Spinal cord (tissue), 10 donors: ENCODE data around the gene ANAPC5. TPM values are rescaled to one million over a fixed set of nuclear protein-coding genes. Genes with fewer than 3 reads are reported as not detected.
A peak's percentile ranks its signal among the peaks of the same experiment; 100 is the strongest.

Experiments
- DNase-seq, 6 donors: peaks; one replicate each; pipeline versions ENCODE4 v3.0.0 to v3.0.0-alpha.2; 2013 to 2015; ENCODE audit warnings: low spot score in 6 of 6, low read depth in 4 of 6
- H3K27ac ChIP-seq: one replicate; pipeline ENCODE4 v1.5.1; 2013; ENCODE audit warnings: low read depth, low read length, control low read depth
- H3K27me3 ChIP-seq: one replicate; pipeline ENCODE4 v1.6.1; 2013; ENCODE audit warnings: low read length; ENCODE audit not compliant: control insufficient read depth, insufficient read depth
- H3K36me3 ChIP-seq: one replicate; pipeline ENCODE4 v1.6.1; 2013; ENCODE audit warnings: low read length; ENCODE audit not compliant: control insufficient read depth, insufficient read depth
- H3K4me1 ChIP-seq: one replicate; pipeline ENCODE4 v1.6.1; 2013; ENCODE audit warnings: low read length; ENCODE audit not compliant: control insufficient read depth, insufficient read depth
- H3K4me3 ChIP-seq: one replicate; pipeline ENCODE4 v1.5.1; 2013; ENCODE audit warnings: low read depth, low read length, control low read depth
- H3K9me3 ChIP-seq: one replicate; pipeline ENCODE4 v1.6.1; 2013; ENCODE audit warnings: low read length; ENCODE audit not compliant: control insufficient read depth, insufficient read depth
- WGBS: methylation state at CpG from one replicate; pipeline ENCODE4 v1.1.5; 2013; ENCODE audit warnings: missing lambda C conversion rate; ENCODE audit not compliant: insufficient coverage; 5-methylcytosine and 5-hydroxymethylcytosine counted together
- polyA plus RNA-seq, 2 donors: library from polyadenylated mRNA; unstranded; fragments of 120-200 nt; gene quantifications; one replicate each; pipeline ENCODE4 v1.2.1, GENCODE V29; 2013; ENCODE audit not compliant: insufficient read length in 2 of 2
- total RNA-seq, 2 donors: library from RNA; depleted of rRNA in 1 of 2; stranded (reverse); fragments of 120-200 nt in 1 of 2; fragments of >200 nt in 1 of 2; gene quantifications; one replicate each; pipeline versions ENCODE4 v1.2.3 to v1.2.4, GENCODE V29; 2013 to 2014
- donor health status: healthy.

The ANAPC5 gene
- total and polyA plus RNA-seq, 4 donors = 131 to 186 (median 157) TPM

DNA sequence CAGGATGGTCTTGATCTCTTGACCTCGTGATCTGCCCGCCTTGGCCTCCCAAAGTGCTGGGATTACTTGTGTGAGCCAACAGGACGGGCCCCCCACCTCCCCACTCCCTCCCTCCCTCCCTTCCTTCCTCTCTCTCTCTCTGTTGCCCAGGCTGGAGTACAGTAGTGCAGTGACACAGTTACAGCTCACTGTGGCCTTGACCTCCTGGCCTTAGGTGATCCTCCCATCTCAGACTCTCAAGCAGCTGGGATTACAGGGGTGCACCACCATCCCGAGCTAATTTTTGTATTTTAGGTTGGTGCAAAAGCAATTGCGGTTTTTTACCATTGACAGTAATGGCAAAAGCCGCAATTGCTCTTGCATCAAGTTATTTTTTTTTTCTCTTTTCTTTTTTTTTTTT is 19.2 kb upstream of the ANAPC5 start:
- no peak overlapping the region for H3K4me3 ChIP-seq
- no CpG with 5 or more reads among the region's 6 CpGs for WGBS

DNA sequence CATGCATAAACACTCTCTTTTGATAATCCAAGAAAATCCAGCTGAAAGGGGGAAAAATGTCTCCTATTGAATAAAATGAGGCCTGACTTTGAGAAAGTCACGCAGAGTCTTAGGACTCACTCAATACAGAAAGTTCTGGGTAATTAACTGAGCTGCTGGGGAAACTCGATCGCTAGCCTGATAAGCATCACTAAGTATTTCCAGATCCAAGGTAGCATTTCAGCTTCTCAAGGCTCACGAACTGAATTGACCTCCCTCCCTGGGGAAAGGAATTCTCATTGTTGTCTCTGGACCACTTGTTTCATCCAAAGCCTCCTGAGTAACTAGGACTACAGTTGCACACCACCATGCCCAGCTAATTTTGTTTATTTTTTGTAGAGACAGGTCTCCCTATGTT is 13.8 kb upstream of the ANAPC5 start:
- DNase-seq = no peak
- 86% methylated on average over 1 of the region's 4 CpGs for WGBS
- Histone ChIP-seq H3K4me3 (no peak overlapping the region), H3K4me1 (no peaks in the 10 kb centered on the region), H3K9me3 (no peaks in the 10 kb centered on the region), H3K27ac (no peak overlapping the region), H3K36me3 (no peaks in the 10 kb centered on the region), H3K27me3 (no peaks in the 10 kb centered on the region)

More for the DNA sequence above, 19.2 kb upstream of the ANAPC5 start:
- DNase-seq = no peak
- Histone ChIP-seq H3K36me3 (no peaks in the 10 kb centered on the region), H3K4me1 (no peaks in the 10 kb centered on the region), H3K27ac (no peak overlapping the region), H3K9me3 (no peaks in the 10 kb centered on the region), H3K27me3 (no peaks in the 10 kb centered on the region)

DNA sequence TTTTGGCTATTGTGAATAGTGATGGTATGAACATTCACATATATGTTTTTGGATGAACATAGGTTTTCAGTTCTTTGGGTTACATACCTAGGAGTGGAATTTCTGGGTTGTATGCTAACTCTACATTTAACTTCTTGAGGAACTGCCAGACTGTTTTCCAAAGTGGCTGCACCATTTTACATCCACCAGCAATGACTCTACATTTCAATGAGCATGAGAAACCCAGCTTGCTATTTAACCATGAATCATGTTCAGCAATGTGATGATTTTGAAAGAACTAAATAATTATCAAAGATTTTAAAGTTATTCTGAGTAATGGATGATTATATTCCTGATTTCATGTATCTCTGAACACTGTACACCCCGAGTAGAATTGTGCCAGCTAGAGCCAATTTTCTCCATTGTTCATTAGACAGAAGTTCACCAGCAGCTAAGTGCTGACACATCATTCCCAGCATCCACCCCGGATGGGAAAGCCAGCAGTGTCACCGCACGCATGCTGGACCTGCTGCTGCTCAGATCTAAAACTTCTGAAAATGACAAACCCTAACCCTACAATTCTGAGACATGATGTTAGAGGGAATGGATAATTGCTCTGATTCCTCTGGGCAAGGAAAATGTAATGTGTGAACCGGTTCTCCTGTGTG is 13.3 kb upstream of the ANAPC5 start:
- H3K27ac ChIP-seq = no peak overlapping the region
- H3K4me3 ChIP-seq = no peak overlapping the region
- no peaks in the 10 kb centered on the region for H3K4me1 ChIP-seq
- 60% methylated on average over 1 of the region's 5 CpGs for WGBS
- DNase-seq = no peak
- H3K9me3 ChIP-seq = no peaks in the 10 kb centered on the region
- H3K27me3 ChIP-seq = no peaks in the 10 kb centered on the region
- H3K36me3 ChIP-seq = no peaks in the 10 kb centered on the region

DNA sequence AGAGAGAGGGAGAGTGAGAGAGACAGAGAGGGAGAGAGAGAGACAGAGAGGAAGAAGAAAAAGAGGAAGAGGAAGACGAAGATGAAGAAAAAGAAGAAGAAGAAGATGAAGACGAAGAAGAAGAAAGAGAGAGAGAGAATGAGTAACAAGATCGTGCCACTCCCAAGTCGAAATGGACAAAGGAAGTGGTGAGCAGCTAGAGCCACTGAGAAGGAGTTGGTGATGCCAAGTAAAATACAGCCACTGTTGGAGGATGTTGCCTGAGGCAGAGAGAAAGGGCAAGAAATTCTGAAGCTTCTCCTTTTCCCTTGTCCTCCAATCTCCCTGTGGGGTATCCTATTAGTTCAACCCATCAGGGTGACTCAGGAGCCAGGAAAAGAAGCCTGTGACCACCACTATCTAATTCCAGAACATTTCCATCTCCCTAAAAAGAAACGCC is 12.5 kb upstream of the ANAPC5 start:
- WGBS = 80% methylated on average over 5 of the region's 5 CpGs
- Histone ChIP-seq H3K27me3 (no peaks in the 10 kb centered on the region), H3K9me3 (no peaks in the 10 kb centered on the region), H3K36me3 (no peaks in the 10 kb centered on the region), H3K27ac (no peak overlapping the region), H3K4me3 (no peak overlapping the region), H3K4me1 (no peaks in the 10 kb centered on the region)
- DNase-seq = no peak

DNA sequence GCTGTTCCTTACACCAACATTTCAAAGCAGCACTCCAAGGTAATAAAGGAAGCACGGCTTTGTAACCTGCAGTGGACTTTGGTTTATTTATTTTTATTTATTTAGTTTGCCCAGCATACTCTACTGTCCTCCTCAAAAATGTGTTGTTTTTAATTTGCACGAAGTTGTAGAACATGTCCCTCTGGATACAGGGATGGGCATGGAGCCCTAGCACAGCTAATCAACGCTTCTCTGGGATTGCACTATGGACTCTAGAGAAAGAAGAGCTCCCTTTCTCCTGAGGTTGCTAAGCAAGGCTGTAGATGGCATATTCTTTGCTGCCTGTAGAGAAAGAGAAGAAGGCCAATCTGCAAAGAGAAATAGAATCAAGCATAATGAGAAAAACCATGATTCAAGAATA is 5.9 kb upstream of the ANAPC5 start:
- Histone ChIP-seq H3K4me3 (no peak overlapping the region), H3K9me3 (no peaks in the 10 kb centered on the region), H3K27me3 (no peaks in the 10 kb centered on the region), H3K4me1 (no peaks in the 10 kb centered on the region), H3K27ac (no peak overlapping the region), H3K36me3 (no peaks in the 10 kb centered on the region)
- WGBS = 57% methylated on average over 1 of the region's 3 CpGs
- no peak for DNase-seq

DNA sequence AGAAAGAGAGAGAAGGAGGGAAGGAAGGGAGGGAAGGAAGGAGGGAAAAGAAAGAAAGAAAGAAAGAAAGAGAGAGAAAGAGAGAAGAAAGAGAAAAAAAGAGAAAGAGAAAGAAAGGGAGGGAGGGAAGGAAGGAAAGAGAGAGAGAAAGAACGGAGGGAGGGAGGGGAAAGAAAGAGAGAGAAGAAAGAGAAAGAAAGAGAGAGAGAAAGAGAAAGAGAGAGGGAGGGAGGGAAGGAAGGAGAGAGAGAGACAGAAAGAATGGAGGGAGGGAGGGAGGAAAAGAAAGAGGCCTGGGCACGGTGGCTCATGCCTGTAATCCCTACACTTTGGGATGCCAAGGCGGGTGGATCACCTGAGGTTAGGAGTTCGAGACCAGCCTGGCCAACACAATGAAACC is 5.1 kb upstream of the ANAPC5 start:
- Histone ChIP-seq H3K27me3 (no peaks in the 10 kb centered on the region), H3K4me1 (no peaks in the 10 kb centered on the region), H3K27ac (no peak overlapping the region), H3K36me3 (no peaks in the 10 kb centered on the region), H3K9me3 (no peaks in the 10 kb centered on the region), H3K4me3 (no peak overlapping the region)
- no peak for DNase-seq
- 59% methylated on average over 1 of the region's 4 CpGs for WGBS

DNA sequence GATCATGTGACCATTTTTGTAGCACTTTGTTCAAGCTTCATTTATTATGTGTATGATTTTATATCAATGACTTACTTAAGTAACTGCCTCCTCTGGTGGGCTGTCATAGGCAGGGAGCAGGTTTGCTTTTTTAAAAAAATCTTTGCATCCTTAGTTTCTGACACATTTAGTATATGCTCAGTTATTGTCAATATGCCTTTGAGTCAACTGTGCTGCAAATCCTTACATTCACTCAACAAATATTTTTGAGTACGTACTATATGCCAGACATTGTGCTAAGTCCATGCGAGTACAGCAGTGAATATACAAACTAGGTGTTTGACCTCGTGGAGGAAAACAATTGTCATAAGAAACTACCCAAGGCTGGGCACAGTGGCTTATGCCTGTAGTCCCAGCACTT is 4.4 kb upstream of the ANAPC5 start:
- no peaks in the 10 kb centered on the region for H3K9me3 ChIP-seq
- no peaks in the 10 kb centered on the region for H3K27me3 ChIP-seq
- no peak overlapping the region for H3K4me3 ChIP-seq
- no peak overlapping the region for H3K27ac ChIP-seq
- DNase-seq = no peak
- 95% methylated on average over 3 of the region's 3 CpGs for WGBS
- no peaks in the 10 kb centered on the region for H3K36me3 ChIP-seq
- H3K4me1 ChIP-seq = peaks cover 2% of the 10 kb centered on the region

DNA sequence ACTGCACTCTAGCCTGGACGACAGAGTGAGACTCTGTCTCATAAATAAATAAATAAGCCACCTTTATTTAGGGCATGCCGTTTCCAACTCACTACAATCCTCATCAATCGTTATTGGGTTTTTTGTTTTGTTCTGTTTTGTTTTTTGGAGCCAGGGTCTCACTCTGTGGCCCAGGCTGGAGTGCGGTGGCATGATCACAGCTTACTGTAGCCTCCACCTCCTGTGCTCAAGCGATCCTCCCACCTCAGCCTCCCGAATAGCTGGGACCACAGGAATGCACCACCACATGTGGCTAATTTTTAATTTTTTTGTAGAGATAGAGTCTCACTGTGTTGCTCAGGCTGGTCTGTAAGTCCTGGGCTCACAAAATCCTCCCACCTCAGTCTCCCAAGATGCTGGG is 3.6 kb upstream of the ANAPC5 start:
- 100% methylated on average over 1 of the region's 6 CpGs for WGBS

DNA sequence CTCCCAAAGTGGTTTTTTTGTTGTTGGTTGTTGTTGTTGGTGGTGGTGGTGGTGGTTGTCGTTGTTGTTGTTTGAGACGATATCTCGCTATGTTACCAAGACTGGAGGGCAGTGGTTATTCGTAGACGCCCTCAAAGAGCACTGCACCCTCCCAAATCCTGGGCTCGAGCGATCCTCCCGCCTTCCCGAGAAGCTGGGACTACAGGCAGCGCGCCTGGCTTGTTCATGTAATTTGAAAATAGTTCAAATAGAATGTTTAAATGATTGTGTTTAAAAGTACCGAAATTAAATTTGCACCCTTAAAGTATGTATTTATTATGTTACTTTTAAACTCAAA is 439 bp upstream of the ANAPC5 start:
- no peaks in the 10 kb centered on the region for H3K27me3 ChIP-seq
- H3K9me3 ChIP-seq = no peaks in the 10 kb centered on the region
- H3K4me3 ChIP-seq = peak overlapping the region; percentile 93
- WGBS = 0% methylated on average over 3 of the region's 12 CpGs
- peaks cover 11% of the 10 kb centered on the region for H3K4me1 ChIP-seq
- H3K27ac ChIP-seq = peak overlapping the region; percentile 93
- no peaks in the 10 kb centered on the region for H3K36me3 ChIP-seq
- DNase-seq = peak in 1 of 6 donors; percentile 13

More for the DNA sequence above, 3.6 kb upstream of the ANAPC5 start:
- Histone ChIP-seq H3K4me1 (peaks cover 10% of the 10 kb centered on the region), H3K9me3 (no peaks in the 10 kb centered on the region), H3K27ac (no peak overlapping the region), H3K36me3 (no peaks in the 10 kb centered on the region), H3K27me3 (no peaks in the 10 kb centered on the region), H3K4me3 (no peak overlapping the region)
- DNase-seq = no peak

DNA sequence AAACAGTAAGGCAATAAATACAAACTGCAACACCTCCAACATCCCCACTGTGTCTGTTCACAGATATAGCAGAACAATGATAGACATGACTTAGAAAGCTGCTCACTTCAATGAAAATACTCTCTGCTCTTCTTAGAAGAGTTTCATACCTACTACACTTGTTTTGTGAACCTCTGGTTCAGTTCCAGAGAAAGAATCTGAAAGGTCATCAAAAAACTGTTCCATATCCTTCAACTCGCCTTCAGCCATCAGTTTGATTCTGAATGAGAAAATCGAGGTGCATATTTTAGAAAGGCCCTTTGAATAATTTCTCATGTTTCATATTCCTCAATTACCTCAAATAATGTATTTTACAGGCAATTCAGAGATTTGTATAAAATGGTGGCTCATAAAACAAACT is 5.5 kb downstream of the ANAPC5 start:
- Histone ChIP-seq H3K36me3 (peaks cover 15% of the 10 kb centered on the region), H3K27ac (no peak overlapping the region), H3K4me3 (no peak overlapping the region), H3K9me3 (no peaks in the 10 kb centered on the region), H3K27me3 (no peaks in the 10 kb centered on the region), H3K4me1 (peaks cover 10% of the 10 kb centered on the region)
- no CpG with 5 or more reads among the region's 2 CpGs for WGBS
- DNase-seq = no peak
